SK-N-SH (cell line): Measurements from ENCODE around the gene KRTAP5-8. TPM values are rescaled to one million over a fixed set of nuclear protein-coding genes. Genes with fewer than 3 reads are reported as not detected.
"Not testable (repeated sequence)": the region's sequence is repeated elsewhere in the genome, so short reads cannot be mapped to it uniquely, and the experiment has no call there.

Source experiments
- CTCF ChIA-PET: fragments of 300-600, 350-600 bp; formaldehyde crosslinking; extraction: SDS; loops from one replicate; lab custom pipeline; 2021; lab: Yijun Ruan, JAX
- POLR2A ChIA-PET: fragments of 350-600 bp; sonication (Branson Sonifier 250); formaldehyde crosslinking; extraction: SDS; loops from one replicate; lab custom pipeline; 2020; ENCODE audit warnings: antibody characterized with exemption, inconsistent platforms; lab: Yijun Ruan, JAX
- DNase-seq: peaks from one replicate; pipeline ENCODE4 v3.0.0; 2012
- H2AFZ ChIP-seq: fragments of 200-600 bp; sonication (generic); 2 replicates; pipeline ENCODE4 v1.8.1; 2016; ENCODE audit warnings: antibody characterized with exemption, mild to moderate bottlenecking, low read depth
- H3F3A ChIP-seq: fragments of 200-600 bp; sonication (generic); replicated peaks from 2 replicates; pipeline ENCODE3; 2016; ENCODE audit warnings: antibody characterized with exemption, mild to moderate bottlenecking; ENCODE audit not compliant: insufficient read depth
- H3K27ac ChIP-seq, 2 experiments: fragments of 200-500 bp in 1 of 2; fragments of 200-600 bp in 1 of 2; sonication (Bioruptor generic) in 1 of 2; sonication (generic), shearing (Covaris generic) in 1 of 2; 2 replicates each; pipeline versions ENCODE4 v1.5.1 to v1.6.1; 2014 to 2016; ENCODE audit warnings: low read depth in 2 of 2, inconsistent platforms in 1 of 2, low read length in 1 of 2, mild to moderate bottlenecking in 1 of 2, mixed read lengths in 1 of 2
- H3K27me3 ChIP-seq: fragments of 200-600 bp; sonication (generic), shearing (Covaris generic); 2 replicates; pipeline ENCODE4 v1.6.1; 2016; ENCODE audit warnings: mixed run types; ENCODE audit not compliant: insufficient read depth
- H3K36me3 ChIP-seq, 2 experiments: fragments of 200-500 bp in 1 of 2; fragments of 200-600 bp in 1 of 2; sonication (Bioruptor generic) in 1 of 2; sonication (generic) in 1 of 2; replicated peaks in 1 of 2; 2 replicates each; pipeline versions ENCODE3 to v1.5.1; 2014 to 2016; ENCODE audit warnings: low read length in 1 of 2, mild to moderate bottlenecking in 1 of 2; ENCODE audit not compliant: insufficient read depth in 2 of 2, control insufficient read depth in 1 of 2
- H3K4me1 ChIP-seq, 2 experiments: fragments of 200-500 bp in 1 of 2; fragments of 200-600 bp in 1 of 2; sonication (Bioruptor generic) in 1 of 2; sonication (generic), shearing (Covaris generic) in 1 of 2; 2 replicates each; pipeline versions ENCODE4 v1.5.1 to v1.6.1; 2014 to 2016; ENCODE audit warnings: low read depth in 1 of 2, low read length in 1 of 2, mixed run types in 1 of 2; ENCODE audit not compliant: insufficient read depth in 2 of 2, control insufficient read depth in 1 of 2
- H3K4me2 ChIP-seq: fragments of 200-600 bp; sonication (generic), shearing (Covaris generic); 2 replicates; pipeline ENCODE4 v1.6.1; 2017; ENCODE audit warnings: mixed run types
- H3K4me3 ChIP-seq, 2 experiments: fragments of 200-500 bp in 1 of 2; fragments of 200-600 bp in 1 of 2; sonication (Bioruptor generic) in 1 of 2; sonication (generic), shearing (Covaris generic) in 1 of 2; 2 replicates each; pipeline versions ENCODE4 v1.5.1 to v1.8.1; 2014 to 2016; ENCODE audit warnings: low read depth in 2 of 2, inconsistent platforms in 1 of 2, low read length in 1 of 2, mild to moderate bottlenecking in 1 of 2, mixed read lengths in 1 of 2, moderate library complexity in 1 of 2
- H3K79me2 ChIP-seq: fragments of 200-600 bp; sonication (generic); 2 replicates; pipeline ENCODE4 v1.8.1; 2017; ENCODE audit warnings: mild to moderate bottlenecking; ENCODE audit not compliant: insufficient read depth
- H3K9ac ChIP-seq: fragments of 200-600 bp; sonication (generic); 2 replicates; pipeline ENCODE4 v1.6.1; 2017; ENCODE audit warnings: mixed run types
- H3K9me2 ChIP-seq: fragments of 200-600 bp; sonication (generic); 2 replicates; pipeline ENCODE4 v1.6.1; 2017; ENCODE audit warnings: mixed run types
- H3K9me3 ChIP-seq: fragments of 200-600 bp; sonication (generic); 2 replicates; pipeline ENCODE4 v1.6.1; 2017; ENCODE audit warnings: mixed run types, mild to moderate bottlenecking, moderate library complexity
- H4K20me1 ChIP-seq: fragments of 200-600 bp; sonication (generic); 2 replicates; pipeline ENCODE4 v1.6.1; 2017; ENCODE audit warnings: mild to moderate bottlenecking, mixed run types; ENCODE audit not compliant: insufficient read depth
- CHD2 ChIP-seq: fragments of 150-350 bp; IDR thresholded peaks from 2 replicates; pipeline ENCODE4 v1.6.1; 2018; ENCODE audit warnings: low read length; ENCODE audit not compliant: partially characterized antibody
- CTCF ChIP-seq: fragments of 200-600 bp; sonication (generic); IDR thresholded peaks from 2 replicates; pipeline ENCODE4 v1.6.1; 2017; ENCODE audit warnings: antibody characterized with exemption, mild to moderate bottlenecking, moderate library complexity
- EP300 ChIP-seq, 2 experiments: IDR thresholded peaks; 2 replicates each; pipeline versions ENCODE4 v1.4.0 to v1.6.1; 2012; ENCODE audit warnings: borderline replicate concordance in 1 of 2, low read depth in 1 of 2, low read length in 1 of 2
- GABPA ChIP-seq: IDR thresholded peaks from 2 replicates; pipeline ENCODE4 v1.4.0; 2012; ENCODE audit warnings: low read depth, mild to moderate bottlenecking
- GATA2 ChIP-seq: sonication (generic); formaldehyde crosslinking; IDR thresholded peaks from 2 replicates; pipeline ENCODE4 v1.5.0; 2020; ENCODE audit warnings: mild to moderate bottlenecking, missing genetic modification reagents
- MAX ChIP-seq: IDR thresholded peaks from 2 replicates; pipeline ENCODE4 v1.4.0; 2012; ENCODE audit warnings: low read depth
- MEF2A ChIP-seq: IDR thresholded peaks from 2 replicates; pipeline ENCODE4 v1.4.0; 2012; ENCODE audit warnings: low read depth, borderline replicate concordance
- RAD21 ChIP-seq: IDR thresholded peaks from 2 replicates; pipeline ENCODE4 v1.6.1; 2012; ENCODE audit warnings: mild to moderate bottlenecking, low read length
- RFX5 ChIP-seq: IDR thresholded peaks from 2 replicates; pipeline ENCODE4 v1.6.1; 2012; ENCODE audit warnings: mild to moderate bottlenecking, improper control_type of control experiment, low read length
- SIN3A ChIP-seq: IDR thresholded peaks from 2 replicates; pipeline ENCODE4 v1.6.1; 2012; ENCODE audit warnings: low read depth, mild to moderate bottlenecking, low read length, moderate library complexity, borderline replicate concordance
- SMC3 ChIP-seq: IDR thresholded peaks from 2 replicates; pipeline ENCODE4 v1.6.1; 2012; ENCODE audit warnings: low read depth, low read length, improper control_type of control experiment
- TEAD4 ChIP-seq: IDR thresholded peaks from 2 replicates; pipeline ENCODE4 v1.4.0; 2012; ENCODE audit warnings: mild to moderate bottlenecking, borderline replicate concordance; ENCODE audit not compliant: insufficient read depth
- USF1 ChIP-seq: IDR thresholded peaks from 2 replicates; pipeline ENCODE4 v1.4.0; 2012; ENCODE audit warnings: low read depth, borderline replicate concordance
- YY1 ChIP-seq: IDR thresholded peaks from 2 replicates; pipeline ENCODE4 v1.4.0; 2012; ENCODE audit warnings: low read depth, mild to moderate bottlenecking
- WGBS: methylation state at CpG from one replicate; pipeline ENCODE4 v1.1.6; 2017; ENCODE audit warnings: low lambda C conversion rate; 5-methylcytosine and 5-hydroxymethylcytosine counted together
- polyA plus RNA-seq, 3 experiments: library from polyadenylated mRNA; depleted of rRNA; stranded (reverse); fragments of >200 nt; gene quantifications; 2 replicates each; pipeline ENCODE4 v1.2.3, GENCODE V29; 2012

Gene KRTAP5-8
- polyA plus RNA-seq, 1 of the 3 experiments (the other 2 are of a cell fraction) = not detected

GRCh38 chr11:71575723-71576424 is 38.0 kb downstream of the KRTAP5-8 start:
- Histone ChIP-seq H3K9me3 (no peaks in the 10 kb centered on the region), H3K4me3 (no peak overlapping the region), H3K4me1 (peaks cover 0 to 5% of the 10 kb centered on the region in 2 experiments; a peak in 1 of 4 replicates), H3K9me2 (no peaks in the 10 kb centered on the region), H3K9ac (no peak overlapping the region), H3F3A (no peaks in the 10 kb centered on the region), H3K4me2 (no peak overlapping the region), H3K27ac (no peak overlapping the region), H3K27me3 (no peaks in the 10 kb centered on the region), H2AFZ (no peak overlapping the region), H4K20me1 (no peaks in the 10 kb centered on the region), H3K36me3 (no peaks in the 10 kb centered on the region), H3K79me2 (no peaks in the 10 kb centered on the region)
- POLR2A ChIA-PET = no interaction called here
- CTCF ChIA-PET = interaction anchor here (0.9 to 3.4 kb wide), 2 partner anchors 12 to 47 kb away, joined by 3 to 13 read pairs; no protein-coding TSS in a partner anchor
- 34% methylated on average over 4 of the region's 4 CpGs for WGBS
- no peak for TF ChIP-seq SMC3
- TF ChIP-seq RFX5 = no peak
- TF ChIP-seq USF1 = no peak
- no peak for TF ChIP-seq MAX
- no peak for TF ChIP-seq MEF2A
- TF ChIP-seq GATA2 (CRISPR knock-in tag) = no peak
- TF ChIP-seq CTCF = no peak
- TF ChIP-seq CHD2 = no peak
- no peak for TF ChIP-seq GABPA
- no peak for TF ChIP-seq EP300 (IDR thresholded peaks at IDR 0.05; ENCODE audit: borderline replicate concordance in 1 of 2, low read depth in 1 of 2, low read length in 1 of 2)
- TF ChIP-seq YY1 = no peak
- TF ChIP-seq TEAD4 = no peak
- TF ChIP-seq RAD21 = no peak
- no peak for TF ChIP-seq SIN3A
- DNase-seq = no peak

- 72% methylated on average over 27 of the region's 41 CpGs for WGBS
- H3K79me2 ChIP-seq, POLR2A ChIA-PET, H3K4me1 ChIP-seq, H3K36me3 ChIP-seq, H3F3A ChIP-seq, H3K27ac ChIP-seq, DNase-seq, H3K9me3 ChIP-seq, H3K9ac ChIP-seq, H3K27me3 ChIP-seq, H3K4me2 ChIP-seq, H3K9me2 ChIP-seq, H2AFZ ChIP-seq, H4K20me1 ChIP-seq, H3K4me3 ChIP-seq: not testable (repeated sequence)
- CTCF ChIA-PET = interaction anchor here (3.4 kb wide), 1 partner anchor 13 kb away, joined by 13 read pairs; no protein-coding TSS in a partner anchor
Observed at GRCh38 chr11:71576688-71577465, 39.1 kb downstream of the KRTAP5-8 start.
